Activated T-helper 1 cell treated with Interleukin-2 at 50 U/mL for 16 hours (primary cell): ENCODE data around the gene SLC2A4.
A peak's percentile ranks its signal among the peaks of the same experiment; 100 is the strongest.

ENCODE experiments used
- DNase-seq: peaks from one replicate; pipeline ENCODE4 v3.0.0-alpha.2; 2020; ENCODE audit warnings: low read depth

SLC2A4 gene

GRCh38 chr17:7306911-7307685, 25.6 kb downstream of the SLC2A4 start, which contains the start of gene EIF5A:
EIF5A (plus strand) TSS chr17:7307628; CDS start chr17:7309636, 2,008 bp downstream.
- DNase-seq, result peak; percentile 100

- DNase-seq, result peak; percentile 45
These were observed 26.4 kb downstream of the SLC2A4 start for GRCh38 chr17:7307686-7308624.

- DNase-seq, result peak; percentile 75
These were observed 27.3 kb downstream of the SLC2A4 start for GRCh38 chr17:7308625-7309433.

GRCh38 chr17:7309628-7310027, 28.1 kb downstream of the SLC2A4 start:
- no peak for DNase-seq

GRCh38 chr17:7311110-7311705, 29.7 kb downstream of the SLC2A4 start:
- DNase-seq, result no peak

GRCh38 chr17:7312432-7313087, 31.0 kb downstream of the SLC2A4 start:
- DNase-seq, result no peak

- no peak for DNase-seq
These were observed 31.8 kb downstream of the SLC2A4 start for GRCh38 chr17:7313088-7313889.

GRCh38 chr17:7313890-7314718, 32.6 kb downstream of the SLC2A4 start:
- no peak for DNase-seq

- DNase-seq, result peak; percentile 90
These were observed 33.4 kb downstream of the SLC2A4 start, which contains the start of gene GPS2 for GRCh38 chr17:7314719-7315569. GPS2 (minus strand) TSS chr17:7315360; CDS start chr17:7315052, 308 bp downstream.

GRCh38 chr17:7315570-7316235, 34.2 kb downstream of the SLC2A4 start:
- no peak for DNase-seq

GRCh38 chr17:7317161-7317803, 35.8 kb downstream of the SLC2A4 start:
- no peak for DNase-seq

GRCh38 chr17:7318121-7318860, 36.8 kb downstream of the SLC2A4 start:
- DNase-seq, result no peak

- no peak for DNase-seq
These were observed 39.9 kb downstream of the SLC2A4 start for GRCh38 chr17:7321466-7321865.

GRCh38 chr17:7322520-7323194, 41.1 kb downstream of the SLC2A4 start:
- no peak for DNase-seq

- DNase-seq, result peak; percentile 50
These were observed 42.4 kb downstream of the SLC2A4 start for GRCh38 chr17:7323731-7324437.
